IPS-18a (cell line): ENCODE data around the gene ALX1.

Experiments
- H3K27ac ChIP-seq: one replicate; pipeline ENCODE4 v1.5.1; 2013; ENCODE audit warnings: low read length
- H3K27me3 ChIP-seq: one replicate; pipeline ENCODE4 v1.6.1; 2013; ENCODE audit warnings: mild to moderate bottlenecking, low read length; ENCODE audit not compliant: control insufficient read depth, insufficient read depth
- H3K36me3 ChIP-seq: one replicate; pipeline ENCODE4 v1.6.1; 2013; ENCODE audit warnings: low read depth, low read length; ENCODE audit not compliant: control insufficient read depth
- H3K4me1 ChIP-seq: one replicate; pipeline ENCODE4 v1.6.1; 2013; ENCODE audit warnings: low read depth, low read length; ENCODE audit not compliant: control insufficient read depth
- H3K4me3 ChIP-seq: one replicate; pipeline ENCODE4 v1.5.1; 2013; ENCODE audit warnings: low read length
- H3K9ac ChIP-seq: one replicate; pipeline ENCODE4 v1.6.1; 2013; ENCODE audit warnings: mild to moderate bottlenecking, low read length, moderate library complexity
- H3K9me3 ChIP-seq: one replicate; pipeline ENCODE4 v1.6.1; 2013; ENCODE audit warnings: low read depth, low read length; ENCODE audit not compliant: control insufficient read depth

The ALX1 gene

DNA sequence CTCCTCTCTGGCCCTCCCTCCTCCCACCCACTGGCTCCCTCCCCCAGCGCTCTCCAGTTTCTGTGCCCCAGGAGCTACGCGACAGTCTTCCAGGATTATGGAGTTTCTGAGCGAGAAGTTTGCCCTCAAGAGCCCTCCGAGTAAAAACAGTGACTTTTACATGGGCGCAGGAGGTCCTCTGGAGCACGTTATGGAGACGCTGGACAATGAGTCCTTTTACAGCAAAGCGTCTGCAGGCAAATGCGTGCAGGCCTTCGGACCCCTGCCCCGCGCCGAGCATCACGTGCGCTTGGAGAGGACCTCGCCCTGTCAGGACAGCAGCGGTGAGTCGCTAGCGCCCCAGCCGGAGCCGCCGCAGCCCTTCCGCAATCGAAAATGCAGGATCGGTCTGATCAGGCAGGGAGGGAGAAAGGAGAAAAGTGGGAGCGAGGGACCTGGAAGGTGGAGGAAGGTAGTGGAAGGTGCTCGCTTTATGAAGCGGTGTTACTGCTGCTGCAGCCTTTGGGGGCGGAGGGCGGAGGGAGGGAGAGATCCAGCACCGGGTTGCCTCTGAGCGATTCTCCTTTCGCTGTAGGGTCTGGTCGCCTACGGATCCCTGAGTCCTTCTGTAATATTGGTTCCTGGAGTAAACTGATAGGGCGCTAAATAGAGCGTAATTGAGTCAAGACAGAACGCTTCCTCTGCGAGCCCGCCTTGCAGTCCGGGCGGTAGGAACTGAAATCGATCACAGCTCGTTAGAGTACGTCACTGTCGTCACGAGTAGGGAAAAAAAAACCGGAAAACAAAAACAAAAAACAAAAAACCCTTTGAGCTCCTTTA is at the start of gene ALX1:
ALX1 (plus strand) TSS at position 56 of the 819 bp plus-strand sequence; CDS start at position 98, 42 bp downstream.
- no peaks in the 10 kb centered on the region for H3K9me3 ChIP-seq
- H3K27ac ChIP-seq: peak within 1 kb of the TSS; percentile 70
- H3K36me3 ChIP-seq: no peaks in the 10 kb centered on the region
- peaks cover 13% of the 10 kb centered on the region for H3K4me1 ChIP-seq
- peak within 1 kb of the TSS; percentile 80 for H3K9ac ChIP-seq
- H3K4me3 ChIP-seq: peak within 1 kb of the TSS; percentile 84
- peaks cover 28% of the 10 kb centered on the region for H3K27me3 ChIP-seq

DNA sequence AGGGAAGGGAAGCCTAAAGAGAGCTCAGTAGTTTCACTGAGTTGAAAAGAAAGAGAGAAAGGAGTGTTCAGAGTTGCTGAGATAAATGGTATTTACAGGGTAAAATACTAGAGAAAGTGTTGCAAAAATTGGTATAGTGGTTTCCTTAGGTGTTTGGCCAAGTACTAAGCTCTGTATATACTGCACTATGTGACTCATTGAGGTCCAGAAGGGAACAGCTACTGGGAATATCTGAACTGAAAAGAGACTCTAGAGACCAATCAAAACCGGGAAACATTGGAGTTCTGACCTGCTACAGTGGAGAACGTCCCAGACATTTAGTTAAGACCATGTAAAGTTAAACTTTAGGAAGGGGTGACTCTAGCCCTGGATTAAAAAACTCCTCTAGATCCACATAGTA is 42.7 kb upstream of the ALX1 start:
- Histone ChIP-seq H3K27me3 (no peaks in the 10 kb centered on the region), H3K9me3 (peaks cover 10% of the 10 kb centered on the region), H3K36me3 (no peaks in the 10 kb centered on the region), H3K9ac (no peak overlapping the region), H3K4me3 (no peak overlapping the region), H3K4me1 (no peaks in the 10 kb centered on the region), H3K27ac (no peak overlapping the region)

DNA sequence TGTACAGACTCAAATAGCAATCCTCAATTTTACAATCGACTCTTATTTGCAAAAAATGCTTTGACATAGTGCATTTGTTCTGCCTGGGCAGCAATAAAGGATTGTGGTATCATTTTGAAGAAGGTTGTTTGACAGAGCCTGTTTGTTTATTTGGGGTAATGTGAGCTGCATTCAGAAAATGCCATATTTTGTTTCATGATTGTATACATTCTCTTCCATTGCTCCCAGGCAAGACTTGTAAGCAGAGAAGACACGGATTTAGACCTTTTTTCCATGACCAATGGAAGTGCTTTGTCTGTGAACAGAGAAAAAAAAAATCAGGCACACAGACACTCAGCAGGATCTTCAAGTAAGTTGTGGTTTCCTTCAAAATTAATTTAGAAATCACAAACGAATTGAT is 35.5 kb upstream of the ALX1 start:
- Histone ChIP-seq H3K9me3 (no peaks in the 10 kb centered on the region), H3K27ac (no peak overlapping the region), H3K4me1 (no peaks in the 10 kb centered on the region), H3K9ac (no peak overlapping the region), H3K27me3 (no peaks in the 10 kb centered on the region), H3K4me3 (no peak overlapping the region), H3K36me3 (no peaks in the 10 kb centered on the region)

DNA sequence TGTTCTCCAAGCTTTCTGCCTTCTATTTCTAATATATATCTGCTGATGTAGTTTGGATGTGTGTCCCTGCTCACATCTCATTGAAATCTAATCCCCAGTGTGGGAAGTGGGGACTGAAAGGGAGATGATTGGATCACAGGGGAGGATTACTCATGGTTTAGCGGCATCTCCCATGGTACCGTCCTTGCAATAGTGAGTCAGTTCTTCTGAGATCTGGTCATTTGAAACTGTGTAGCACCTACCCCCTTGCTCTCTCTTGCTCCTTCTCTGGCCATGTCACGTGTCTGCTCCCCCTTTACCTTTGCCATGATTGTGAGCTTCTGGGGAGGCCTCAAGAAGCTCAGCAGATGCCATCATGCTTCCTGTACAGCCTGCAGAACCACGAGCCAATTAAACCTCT is 26.2 kb upstream of the ALX1 start:
- Histone ChIP-seq H3K27ac (no peak overlapping the region), H3K4me3 (no peak overlapping the region), H3K9ac (no peak overlapping the region), H3K27me3 (no peaks in the 10 kb centered on the region), H3K4me1 (no peaks in the 10 kb centered on the region), H3K36me3 (no peaks in the 10 kb centered on the region), H3K9me3 (no peaks in the 10 kb centered on the region)

DNA sequence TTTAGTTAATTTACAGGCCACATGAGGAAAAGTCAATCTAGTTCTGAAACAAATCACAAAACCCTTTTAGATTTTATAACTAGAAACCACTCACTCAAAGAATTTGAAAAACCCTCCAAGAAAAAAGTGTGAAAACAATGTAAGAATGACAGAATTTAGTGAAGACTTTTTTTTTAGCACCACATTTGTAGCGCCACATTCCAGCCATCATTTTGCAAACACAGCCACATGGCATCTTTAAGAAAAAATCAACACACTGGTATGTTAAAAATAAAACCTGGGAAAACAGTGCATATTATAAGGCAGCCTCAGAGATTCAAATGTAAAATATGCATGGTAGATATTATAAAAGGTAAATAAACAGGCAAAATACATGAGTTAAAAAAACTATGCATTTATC is 22.3 kb upstream of the ALX1 start:
- no peak overlapping the region for H3K9ac ChIP-seq
- no peak overlapping the region for H3K27ac ChIP-seq
- H3K9me3 ChIP-seq: no peaks in the 10 kb centered on the region

DNA sequence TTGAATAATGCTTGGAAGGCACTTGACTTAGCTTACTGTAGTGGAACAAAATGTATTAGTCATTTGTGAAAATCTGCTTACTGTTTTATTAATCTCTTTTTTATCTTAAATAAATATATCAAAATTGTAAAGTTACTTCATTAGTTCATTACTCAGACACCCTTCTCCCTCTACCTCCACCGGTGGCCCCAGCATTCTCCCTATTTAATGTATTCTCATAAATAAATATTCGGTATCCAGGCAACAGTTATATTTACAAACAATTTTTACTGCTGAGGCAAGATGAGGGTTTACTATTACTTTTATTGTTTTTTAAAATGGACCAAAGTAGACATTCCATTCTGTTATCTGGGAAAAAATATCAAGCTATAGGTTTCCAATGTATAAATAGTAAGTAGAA is 19.6 kb upstream of the ALX1 start:
- H3K27me3 ChIP-seq: no peaks in the 10 kb centered on the region
- no peaks in the 10 kb centered on the region for H3K9me3 ChIP-seq
- no peak overlapping the region for H3K4me3 ChIP-seq
- H3K4me1 ChIP-seq: no peaks in the 10 kb centered on the region
- no peaks in the 10 kb centered on the region for H3K36me3 ChIP-seq
- H3K27ac ChIP-seq: no peak overlapping the region
- no peak overlapping the region for H3K9ac ChIP-seq

More for the DNA sequence above, 22.3 kb upstream of the ALX1 start:
- Histone ChIP-seq H3K27me3 (no peaks in the 10 kb centered on the region), H3K4me1 (no peaks in the 10 kb centered on the region), H3K4me3 (no peak overlapping the region), H3K36me3 (no peaks in the 10 kb centered on the region)

DNA sequence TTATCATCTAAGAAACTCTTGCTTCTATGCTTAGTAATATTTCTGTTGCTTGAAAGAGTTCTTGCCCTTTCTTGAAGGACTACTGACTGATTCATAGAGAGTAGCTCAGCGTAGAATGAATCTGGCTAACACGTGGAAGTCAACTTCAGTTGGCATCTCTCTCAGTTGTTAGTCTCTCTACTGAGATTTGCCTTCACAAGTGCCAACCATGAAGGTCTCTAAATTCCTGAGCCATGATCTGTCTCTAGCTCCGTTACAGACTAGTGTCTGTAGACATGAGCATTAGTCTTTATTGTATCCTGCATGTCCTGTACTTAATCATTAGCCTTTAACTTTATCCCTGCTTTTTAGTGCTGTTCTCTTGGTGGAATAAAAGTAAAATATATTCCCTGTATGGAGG is 19.1 kb upstream of the ALX1 start:
- Histone ChIP-seq H3K27me3 (no peaks in the 10 kb centered on the region), H3K9ac (no peak overlapping the region), H3K27ac (no peak overlapping the region), H3K4me3 (no peak overlapping the region), H3K9me3 (no peaks in the 10 kb centered on the region), H3K36me3 (no peaks in the 10 kb centered on the region), H3K4me1 (no peaks in the 10 kb centered on the region)

DNA sequence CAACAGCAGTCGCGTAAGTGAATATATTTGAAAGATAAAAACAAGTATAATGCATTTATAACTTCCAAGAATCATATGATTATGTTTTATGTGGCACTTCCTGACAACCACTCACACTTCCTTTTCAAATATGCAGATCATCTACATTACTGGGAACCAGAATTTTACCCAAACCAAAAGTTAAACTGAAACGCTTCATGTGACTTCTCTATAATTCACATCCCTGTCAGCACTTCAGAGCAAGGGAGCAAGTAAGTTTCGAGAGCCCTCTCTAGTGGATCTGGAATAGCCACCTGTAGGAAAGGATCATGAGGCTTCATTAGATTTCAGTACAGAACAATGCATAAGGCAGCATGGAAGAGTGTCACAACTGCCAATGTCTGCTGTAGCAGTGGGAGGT is 13.7 kb upstream of the ALX1 start:
- no peak overlapping the region for H3K27ac ChIP-seq
- H3K9ac ChIP-seq: no peak overlapping the region
- no peaks in the 10 kb centered on the region for H3K27me3 ChIP-seq
- no peaks in the 10 kb centered on the region for H3K9me3 ChIP-seq
- H3K36me3 ChIP-seq: no peaks in the 10 kb centered on the region
- H3K4me3 ChIP-seq: no peak overlapping the region
- no peaks in the 10 kb centered on the region for H3K4me1 ChIP-seq

DNA sequence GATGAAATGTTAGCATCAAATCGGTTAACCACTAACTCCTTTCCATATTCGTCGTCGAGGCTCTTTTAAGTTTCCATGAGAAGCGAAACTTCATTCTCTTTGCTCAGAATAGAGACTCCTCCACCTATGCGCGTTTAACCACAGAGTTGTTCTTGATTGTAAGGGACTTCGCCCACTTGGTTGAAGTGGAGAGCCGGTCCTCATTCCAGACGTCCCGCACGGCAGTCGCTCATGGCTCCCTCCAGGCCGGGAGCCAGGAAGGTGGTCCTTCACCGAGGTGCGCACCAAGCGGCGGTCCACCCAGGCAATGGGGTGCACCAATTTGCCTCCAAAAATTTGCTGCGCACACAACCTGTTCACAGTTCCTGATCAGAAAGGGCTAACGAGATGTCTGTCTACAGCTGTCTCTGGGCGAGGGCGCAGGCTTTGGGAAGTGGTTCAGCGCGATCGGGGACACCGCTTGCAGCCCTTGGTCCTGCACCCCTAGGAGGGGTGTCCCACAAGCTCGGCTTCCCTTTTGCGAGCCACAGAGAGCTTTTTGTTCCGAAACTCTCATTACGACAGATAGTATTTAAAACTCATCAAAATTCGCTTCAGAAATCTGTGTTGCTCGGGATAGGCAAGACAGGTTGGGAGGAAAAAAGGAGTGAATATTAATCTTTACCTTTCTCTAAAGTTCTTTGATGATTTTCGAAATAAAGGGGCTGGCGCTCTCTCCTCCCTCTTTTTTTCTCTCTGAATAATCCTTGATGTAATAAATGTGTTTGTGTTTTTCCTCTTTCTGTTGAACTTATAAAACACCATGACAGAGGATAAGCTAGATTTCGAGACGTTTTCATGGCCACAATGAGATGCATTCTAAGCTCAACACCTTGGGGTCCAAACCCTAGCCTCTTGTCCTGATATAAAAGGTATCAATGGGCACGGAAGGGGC is 6.4 kb upstream of the ALX1 start:
- no peak overlapping the region for H3K27ac ChIP-seq
- peaks cover 4% of the 10 kb centered on the region for H3K4me1 ChIP-seq
- H3K36me3 ChIP-seq: no peaks in the 10 kb centered on the region
- H3K9me3 ChIP-seq: no peaks in the 10 kb centered on the region
- H3K4me3 ChIP-seq: no peak overlapping the region
- peaks cover 18% of the 10 kb centered on the region for H3K27me3 ChIP-seq
- no peak overlapping the region for H3K9ac ChIP-seq

DNA sequence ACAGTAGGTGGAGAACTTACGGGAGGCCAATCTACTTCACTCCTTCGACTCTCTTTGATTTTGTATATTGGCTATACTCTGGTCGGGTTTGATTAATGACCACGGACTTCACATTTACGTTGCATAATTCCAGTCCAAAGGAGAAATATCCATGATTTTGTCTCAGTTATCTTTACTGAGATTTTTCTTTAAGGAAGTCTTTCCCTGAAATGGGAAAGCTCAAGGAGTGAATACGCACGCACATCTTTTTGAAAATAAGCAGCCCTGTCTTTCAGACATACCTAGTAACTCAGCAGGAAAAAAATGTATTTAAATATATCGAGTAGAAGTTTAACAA is 5.7 kb upstream of the ALX1 start:
- H3K9me3 ChIP-seq: no peaks in the 10 kb centered on the region
- no peaks in the 10 kb centered on the region for H3K36me3 ChIP-seq
- no peak overlapping the region for H3K4me3 ChIP-seq
- H3K9ac ChIP-seq: no peak overlapping the region
- H3K27me3 ChIP-seq: peaks cover 25% of the 10 kb centered on the region
- H3K4me1 ChIP-seq: peaks cover 8% of the 10 kb centered on the region
- no peak overlapping the region for H3K27ac ChIP-seq

DNA sequence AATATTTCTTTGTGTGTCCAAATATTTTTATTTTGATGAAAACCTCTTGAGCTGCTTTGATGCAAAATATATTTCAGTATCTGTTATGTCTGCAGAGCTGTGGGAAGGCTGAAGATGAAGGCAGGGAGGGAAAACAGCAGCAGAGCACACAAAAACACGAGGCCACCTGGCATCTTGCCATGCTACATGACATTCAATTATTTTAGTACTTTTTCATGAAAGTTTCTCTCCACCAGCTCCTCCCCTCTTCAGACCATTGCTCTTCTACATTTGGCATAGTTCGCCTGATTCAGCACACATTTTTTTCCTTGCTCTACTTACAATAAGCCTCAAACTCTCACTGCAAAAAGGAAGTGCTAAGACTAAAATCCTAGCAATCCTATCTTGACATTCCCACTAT is 4.6 kb upstream of the ALX1 start:
- no peaks in the 10 kb centered on the region for H3K36me3 ChIP-seq
- H3K9me3 ChIP-seq: no peaks in the 10 kb centered on the region
- H3K4me3 ChIP-seq: no peak overlapping the region
- H3K27ac ChIP-seq: no peak overlapping the region
- peaks cover 8% of the 10 kb centered on the region for H3K4me1 ChIP-seq
- H3K27me3 ChIP-seq: peaks cover 28% of the 10 kb centered on the region
- H3K9ac ChIP-seq: no peak overlapping the region
